Hepatocyte (in vitro differentiated cells): ENCODE measurements around the gene CEP68.

ENCODE experiments used
- EZH2 ChIP-seq: fragments of 200-600 bp; sonication (generic); IDR thresholded peaks from 2 replicates; pipeline ENCODE4 v1.6.1; 2016; ENCODE audit warnings: antibody characterized with exemption, mild to moderate bottlenecking, borderline replicate concordance
- EZH2phosphoT487 ChIP-seq: fragments of 200-600 bp; sonication (generic); IDR thresholded peaks from one replicate; pipeline ENCODE4 v1.6.1; 2018; ENCODE audit warnings: antibody characterized with exemption, mild to moderate bottlenecking, low read depth, moderate library complexity; ENCODE audit not compliant: unreplicated experiment, severe bottlenecking
- TF ChIP-seq, protein P1 (sequence below): fragments of 200-600 bp; sonication (generic); IDR thresholded peaks from 2 replicates; pipeline ENCODE4 v1.5.1; 2016; ENCODE audit warnings: antibody characterized with exemption, mild to moderate bottlenecking; ENCODE audit not compliant: poor library complexity

DNA sequence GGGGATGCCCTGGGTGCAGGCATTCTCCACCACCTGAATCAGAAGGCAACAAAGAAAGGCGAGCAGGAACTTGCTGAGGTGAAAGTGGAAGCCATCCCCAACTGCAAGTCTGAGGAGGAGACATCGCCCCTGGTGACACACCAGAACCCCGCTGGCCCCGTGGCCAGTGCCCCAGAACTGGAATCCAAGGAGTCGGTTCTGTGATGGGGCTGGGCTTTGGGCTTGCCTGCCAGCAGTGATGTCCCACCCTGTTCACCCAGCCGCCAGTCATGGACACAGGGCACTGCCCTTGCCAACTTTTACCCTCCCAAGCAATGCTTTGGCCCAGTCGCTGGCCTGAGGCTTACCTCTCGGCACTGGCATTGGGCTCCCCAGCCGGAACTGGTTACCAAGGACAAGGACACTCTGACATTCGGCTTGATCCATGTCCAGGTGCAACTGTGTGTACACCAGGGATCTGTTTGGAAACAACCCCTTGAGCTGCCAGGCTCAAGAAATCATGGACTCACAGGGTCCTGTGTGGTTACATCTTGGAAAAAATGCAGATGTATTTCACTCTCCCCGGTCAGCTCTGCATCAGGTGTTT is 35.2 kb upstream of the CEP68 start:
- TF ChIP-seq, protein P1, sequence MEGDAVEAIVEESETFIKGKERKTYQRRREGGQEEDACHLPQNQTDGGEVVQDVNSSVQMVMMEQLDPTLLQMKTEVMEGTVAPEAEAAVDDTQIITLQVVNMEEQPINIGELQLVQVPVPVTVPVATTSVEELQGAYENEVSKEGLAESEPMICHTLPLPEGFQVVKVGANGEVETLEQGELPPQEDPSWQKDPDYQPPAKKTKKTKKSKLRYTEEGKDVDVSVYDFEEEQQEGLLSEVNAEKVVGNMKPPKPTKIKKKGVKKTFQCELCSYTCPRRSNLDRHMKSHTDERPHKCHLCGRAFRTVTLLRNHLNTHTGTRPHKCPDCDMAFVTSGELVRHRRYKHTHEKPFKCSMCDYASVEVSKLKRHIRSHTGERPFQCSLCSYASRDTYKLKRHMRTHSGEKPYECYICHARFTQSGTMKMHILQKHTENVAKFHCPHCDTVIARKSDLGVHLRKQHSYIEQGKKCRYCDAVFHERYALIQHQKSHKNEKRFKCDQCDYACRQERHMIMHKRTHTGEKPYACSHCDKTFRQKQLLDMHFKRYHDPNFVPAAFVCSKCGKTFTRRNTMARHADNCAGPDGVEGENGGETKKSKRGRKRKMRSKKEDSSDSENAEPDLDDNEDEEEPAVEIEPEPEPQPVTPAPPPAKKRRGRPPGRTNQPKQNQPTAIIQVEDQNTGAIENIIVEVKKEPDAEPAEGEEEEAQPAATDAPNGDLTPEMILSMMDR = no peak
- TF ChIP-seq EZH2 = no peak
- TF ChIP-seq EZH2phosphoT487 = no peak
